ENCODE data around the gene TAF11. TPM values are rescaled to one million over a fixed set of nuclear protein-coding genes. Genes with fewer than 3 reads are reported as not detected.
"Not testable (repeated sequence)": the region's sequence is repeated elsewhere in the genome, so short reads cannot be mapped to it uniquely, and the experiment has no call there.

The TAF11 gene, protein sequence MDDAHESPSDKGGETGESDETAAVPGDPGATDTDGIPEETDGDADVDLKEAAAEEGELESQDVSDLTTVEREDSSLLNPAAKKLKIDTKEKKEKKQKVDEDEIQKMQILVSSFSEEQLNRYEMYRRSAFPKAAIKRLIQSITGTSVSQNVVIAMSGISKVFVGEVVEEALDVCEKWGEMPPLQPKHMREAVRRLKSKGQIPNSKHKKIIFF
- total RNA-seq, result 10 to 100 TPM; 27.3 to 28.5 TPM

DNA sequence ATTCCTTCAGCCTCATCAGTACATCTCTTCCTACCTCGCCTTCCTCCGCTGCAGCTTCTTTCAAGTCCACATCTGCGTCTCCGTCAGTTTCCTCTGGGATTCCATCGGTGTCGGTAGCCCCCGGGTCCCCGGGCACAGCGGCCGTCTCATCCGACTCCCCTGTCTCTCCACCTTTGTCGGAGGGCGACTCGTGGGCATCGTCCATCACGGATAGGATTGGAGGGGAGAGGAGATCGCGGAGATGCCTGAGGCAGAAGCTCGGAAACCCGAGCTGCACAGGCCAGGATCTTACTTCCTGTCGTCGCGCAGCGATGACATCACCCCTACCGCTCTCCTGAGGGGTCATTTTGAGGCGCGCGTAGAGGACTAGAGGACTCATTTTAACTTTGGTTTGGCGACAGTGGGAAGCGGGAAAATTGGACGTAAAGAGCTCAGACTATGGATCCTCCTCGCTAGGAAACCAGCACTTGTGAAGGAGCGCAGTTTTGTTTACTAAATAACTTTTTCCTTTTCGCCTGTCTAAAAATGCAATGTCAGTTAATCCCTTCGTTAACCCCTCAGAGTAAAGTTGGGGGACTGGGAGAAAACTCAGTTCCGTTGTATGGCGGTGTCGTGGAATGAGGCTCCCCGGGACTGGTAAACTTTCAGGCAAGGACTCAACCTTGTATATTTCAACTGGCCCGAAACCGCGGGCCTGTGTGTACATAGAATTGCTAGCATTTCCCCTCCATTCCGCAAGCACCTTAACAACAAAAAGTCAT, at the start of gene TAF11:
Gene TAF11 (minus strand): TSS at position 290 of the 761 bp plus-strand sequence. CDS start 85 bp downstream, at position 205.
- H3K27me3 Mint-ChIP-seq (ENCODE audit: low read depth), result no peaks in the 10 kb centered on the region
- H3K27ac Mint-ChIP-seq, result peak within 1 kb of the TSS; percentile 96
- intact Hi-C loops (cut with micrococcal nuclease), result loop anchor here (1.0 kb wide), 3 partner anchors 24 to 131 kb away; partner anchors contain the start of genes BLTP3A and SNRPC
- peaks cover 52% of the 10 kb centered on the region for H3K4me1 Mint-ChIP-seq (ENCODE audit: low read depth)
- CTCF ChIA-PET, result interaction anchor here (0.6 to 1.8 kb wide), 8 partner anchors 14 to 252 kb away, joined by 3 to 6 read pairs (median 4); partner anchors contain the start of gene BLTP3A
- peak; percentile 97 for DNase-seq
- H3K36me3 Mint-ChIP-seq (ENCODE audit: low read depth), result peaks cover 13% of the 10 kb centered on the region
- H3K9me3 Mint-ChIP-seq, result no peaks in the 10 kb centered on the region
- H3K4me3 Mint-ChIP-seq, result peak within 1 kb of the TSS; percentile 99

DNA sequence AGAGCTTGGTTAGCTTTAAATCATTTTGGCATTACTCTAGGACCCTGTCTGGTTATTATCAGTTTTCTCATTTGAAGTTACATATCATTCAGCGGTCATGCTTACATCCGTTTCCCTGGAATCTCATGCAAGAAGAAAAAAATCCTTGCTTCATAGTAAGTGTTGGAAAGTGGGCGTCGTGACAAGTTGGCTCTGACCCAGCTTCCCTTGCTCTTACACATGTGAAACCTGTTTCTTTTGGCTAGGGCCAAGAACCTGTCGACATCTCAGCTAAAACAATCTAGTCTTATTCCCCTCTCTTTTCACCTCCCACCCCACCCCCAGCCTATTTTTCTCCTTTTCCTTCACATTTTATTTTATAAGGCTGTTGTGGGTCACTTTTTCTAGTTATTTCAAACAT, 46.7 kb upstream of the TAF11 start:
- CTCF ChIA-PET, result interaction anchor here (0.8 kb wide), 1 partner anchor 105 kb away, joined by 5 read pairs; no protein-coding TSS in a partner anchor
- H3K36me3 Mint-ChIP-seq (ENCODE audit: low read depth), result no peaks in the 10 kb centered on the region
- H3K27ac Mint-ChIP-seq, result no peak overlapping the region
- H3K4me3 Mint-ChIP-seq, result no peak overlapping the region
- H3K4me1 Mint-ChIP-seq (ENCODE audit: low read depth), result no peaks in the 10 kb centered on the region
- no peak for DNase-seq
- no peaks in the 10 kb centered on the region for H3K27me3 Mint-ChIP-seq (ENCODE audit: low read depth)
- intact Hi-C loops (cut with micrococcal nuclease), result no loop called here
- H3K9me3 Mint-ChIP-seq, result no peaks in the 10 kb centered on the region

DNA sequence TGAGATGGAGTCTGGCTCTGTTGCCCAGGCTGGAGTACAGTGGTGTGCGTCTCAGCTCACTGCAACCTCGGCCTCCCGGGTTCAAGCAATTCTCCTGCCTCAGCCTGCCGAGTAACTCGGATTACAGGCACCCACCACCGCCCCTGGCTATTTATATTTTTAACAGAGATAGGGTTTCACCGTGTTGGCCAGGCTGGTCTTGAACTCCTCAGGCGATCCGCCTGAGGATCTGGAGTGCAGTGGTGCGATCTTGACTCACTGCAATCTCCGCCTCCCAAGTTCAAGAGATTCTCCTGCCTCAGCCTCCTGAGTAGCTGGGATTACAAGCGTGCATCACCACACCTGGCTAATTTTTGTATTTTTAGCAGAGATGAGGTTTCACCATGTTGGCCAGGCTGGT, 44.4 kb upstream of the TAF11 start:
- H3K4me3 Mint-ChIP-seq; DNase-seq; H3K27me3 Mint-ChIP-seq (ENCODE audit: low read depth); H3K9me3 Mint-ChIP-seq; CTCF ChIA-PET; H3K27ac Mint-ChIP-seq; H3K36me3 Mint-ChIP-seq (ENCODE audit: low read depth); intact Hi-C loops (cut with micrococcal nuclease); H3K4me1 Mint-ChIP-seq (ENCODE audit: low read depth): not testable (repeated sequence)

- Mint-ChIP-seq H3K4me3 (no peak overlapping the region), H3K27me3 (ENCODE audit: low read depth) (no peaks in the 10 kb centered on the region), H3K27ac (no peak overlapping the region), H3K4me1 (ENCODE audit: low read depth) (no peaks in the 10 kb centered on the region), H3K9me3 (no peaks in the 10 kb centered on the region), H3K36me3 (ENCODE audit: low read depth) (no peaks in the 10 kb centered on the region)
- no peak for DNase-seq
- intact Hi-C loops (cut with micrococcal nuclease), result no loop called here
- CTCF ChIA-PET, result interaction anchor here (0.6 kb wide), 1 partner anchor 9 kb away, joined by 3 read pairs; no protein-coding TSS in a partner anchor
These were observed 42.4 kb upstream of the TAF11 start for GRCh38 chr6:34930221-34930620.

DNA sequence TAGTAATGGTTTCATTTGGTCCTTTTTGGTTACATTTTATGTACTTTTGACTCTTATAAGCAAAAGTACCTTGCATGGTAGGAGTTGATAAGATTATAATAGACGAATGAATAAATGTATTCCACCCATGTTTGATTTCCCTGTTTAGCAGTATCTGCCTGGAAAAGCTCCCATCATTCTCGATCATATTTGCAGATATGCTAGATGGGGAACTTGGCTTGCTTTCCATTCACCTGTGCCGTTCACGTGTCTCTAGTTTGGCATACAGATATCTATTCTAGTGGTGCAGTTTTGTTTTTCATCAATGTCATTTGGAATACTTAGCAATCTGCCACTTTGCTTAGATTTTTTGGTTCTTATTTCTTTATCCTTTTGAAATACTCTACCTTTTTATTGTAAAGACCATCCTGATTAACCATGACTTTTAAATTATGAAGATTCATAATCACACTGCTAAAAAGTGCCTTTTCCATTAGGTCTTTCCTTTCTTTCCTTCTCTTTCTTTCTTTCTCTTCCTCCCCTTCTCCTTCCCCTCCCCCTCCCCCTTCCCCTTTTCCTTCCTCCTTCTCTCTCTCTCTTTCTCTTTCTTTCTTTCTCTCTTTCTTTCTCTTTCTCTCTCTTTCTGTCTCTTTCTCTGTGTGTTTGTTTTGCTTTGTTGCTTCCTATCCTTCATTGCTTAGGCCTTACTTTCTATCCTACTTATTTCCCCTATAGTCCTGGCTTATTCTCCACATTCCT, 41.6 kb upstream of the TAF11 start:
- H3K4me3 Mint-ChIP-seq, result no peak overlapping the region
- no peak overlapping the region for H3K27ac Mint-ChIP-seq
- no peaks in the 10 kb centered on the region for H3K27me3 Mint-ChIP-seq (ENCODE audit: low read depth)
- H3K4me1 Mint-ChIP-seq (ENCODE audit: low read depth), result no peaks in the 10 kb centered on the region
- no peak for DNase-seq
- CTCF ChIA-PET, result no interaction called here
- no peaks in the 10 kb centered on the region for H3K36me3 Mint-ChIP-seq (ENCODE audit: low read depth)
- intact Hi-C loops (cut with micrococcal nuclease), result no loop called here
- H3K9me3 Mint-ChIP-seq, result no peaks in the 10 kb centered on the region

DNA sequence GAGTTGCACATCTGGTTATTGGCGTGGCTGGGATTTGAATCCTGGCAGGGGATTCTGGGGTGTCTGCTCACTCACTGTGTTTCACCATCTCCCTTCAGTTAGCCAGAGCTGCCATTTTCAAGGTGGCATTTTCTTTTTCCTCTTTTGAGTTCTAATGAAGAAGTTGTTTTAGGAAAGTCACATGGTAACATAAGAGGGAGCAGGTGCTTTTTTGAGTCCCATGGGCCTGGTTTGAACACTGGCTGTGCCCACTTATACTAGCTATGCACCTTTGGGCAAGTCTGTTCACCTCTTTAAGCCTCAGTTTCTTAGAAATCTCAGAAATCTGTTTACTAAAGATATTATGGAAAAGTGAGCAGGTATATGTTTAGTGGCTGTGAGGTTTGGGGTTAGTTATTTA, 40.9 kb upstream of the TAF11 start:
- CTCF ChIA-PET, result no interaction called here

DNA sequence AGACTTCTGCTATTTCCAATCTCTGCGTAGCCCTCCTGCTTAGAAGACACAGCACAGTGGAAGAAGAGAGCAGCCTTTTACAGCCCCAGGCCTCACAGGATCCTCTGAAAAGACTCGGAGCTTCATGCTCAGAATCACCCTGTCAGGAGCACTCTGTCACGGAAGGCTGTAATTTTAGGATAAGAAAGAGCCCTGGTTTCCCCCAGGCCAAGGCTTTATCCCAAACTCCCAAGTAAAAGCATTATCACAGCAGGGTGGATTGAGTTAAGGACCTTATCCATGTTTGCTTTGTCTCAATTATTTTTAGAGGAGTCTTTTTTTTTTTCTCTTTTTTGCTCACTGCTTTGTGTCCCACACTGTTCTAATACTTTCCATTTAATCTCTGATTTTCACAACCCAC, 40.4 kb upstream of the TAF11 start:
- no peak overlapping the region for H3K27ac Mint-ChIP-seq
- no peaks in the 10 kb centered on the region for H3K4me1 Mint-ChIP-seq (ENCODE audit: low read depth)
- no peak for DNase-seq
- no peak overlapping the region for H3K4me3 Mint-ChIP-seq
- CTCF ChIA-PET, result no interaction called here
- intact Hi-C loops (cut with micrococcal nuclease), result no loop called here
- no peaks in the 10 kb centered on the region for H3K36me3 Mint-ChIP-seq (ENCODE audit: low read depth)
- no peaks in the 10 kb centered on the region for H3K9me3 Mint-ChIP-seq
- H3K27me3 Mint-ChIP-seq (ENCODE audit: low read depth), result no peaks in the 10 kb centered on the region

More for the DNA sequence above, 40.9 kb upstream of the TAF11 start:
- Mint-ChIP-seq H3K36me3 (ENCODE audit: low read depth) (no peaks in the 10 kb centered on the region), H3K4me1 (ENCODE audit: low read depth) (no peaks in the 10 kb centered on the region), H3K27me3 (ENCODE audit: low read depth) (no peaks in the 10 kb centered on the region), H3K9me3 (no peaks in the 10 kb centered on the region), H3K4me3 (no peak overlapping the region), H3K27ac (no peak overlapping the region)
- intact Hi-C loops (cut with micrococcal nuclease), result no loop called here
- no peak for DNase-seq

GRCh38 chr6:34926655-34927054, 38.8 kb upstream of the TAF11 start:
- no peaks in the 10 kb centered on the region for H3K9me3 Mint-ChIP-seq
- no peak overlapping the region for H3K4me3 Mint-ChIP-seq
- no peak for DNase-seq
- H3K27me3 Mint-ChIP-seq (ENCODE audit: low read depth), result no peaks in the 10 kb centered on the region
- H3K27ac Mint-ChIP-seq, result no peak overlapping the region
- CTCF ChIA-PET, result no interaction called here
- intact Hi-C loops (cut with micrococcal nuclease), result no loop called here
- no peaks in the 10 kb centered on the region for H3K36me3 Mint-ChIP-seq (ENCODE audit: low read depth)
- peaks cover 3% of the 10 kb centered on the region for H3K4me1 Mint-ChIP-seq (ENCODE audit: low read depth)

DNA sequence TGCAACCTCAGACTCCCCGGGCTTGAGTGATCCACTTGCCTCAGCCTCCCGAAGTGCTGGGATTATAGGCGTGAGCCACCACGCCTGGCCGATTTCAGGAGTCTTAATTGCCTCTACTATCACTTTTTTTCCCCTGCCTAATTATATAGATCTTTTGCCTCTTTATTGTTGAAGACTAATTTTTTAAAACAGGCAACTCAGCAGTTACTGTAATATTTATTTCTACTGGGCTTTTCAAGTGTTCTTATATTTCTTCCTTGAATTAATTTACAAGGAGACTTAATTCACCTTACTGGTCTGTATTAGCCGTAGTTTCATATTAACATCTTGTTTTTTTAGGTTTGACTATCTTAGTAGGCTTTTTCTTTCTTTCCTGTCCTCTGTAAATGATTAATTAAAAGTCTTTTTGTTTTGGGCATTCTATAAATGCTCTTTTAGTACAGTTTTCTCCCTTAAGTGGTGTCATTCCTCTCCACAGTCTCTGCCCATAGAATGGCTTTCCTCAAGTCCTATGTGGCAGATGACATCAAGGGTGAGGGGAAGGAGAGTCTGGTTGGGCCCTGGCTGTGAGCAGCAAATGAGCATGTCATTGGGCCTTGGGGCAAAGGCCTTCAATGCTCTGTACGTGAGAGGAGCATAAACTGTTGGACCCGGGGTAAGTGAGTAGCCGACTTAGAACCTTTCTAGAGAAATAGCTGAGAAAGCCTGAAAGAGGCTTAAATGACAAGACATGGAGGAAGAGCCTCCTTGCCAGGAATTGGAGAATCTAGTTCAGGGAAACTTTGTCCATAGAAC, 37.2 kb upstream of the TAF11 start:
- Mint-ChIP-seq H3K4me1 (ENCODE audit: low read depth) (peaks cover 3% of the 10 kb centered on the region), H3K4me3 (no peak overlapping the region), H3K9me3 (no peaks in the 10 kb centered on the region), H3K36me3 (ENCODE audit: low read depth) (no peaks in the 10 kb centered on the region), H3K27me3 (ENCODE audit: low read depth) (no peaks in the 10 kb centered on the region), H3K27ac (no peak overlapping the region)
- CTCF ChIA-PET, result interaction anchor here (0.8 kb wide), 1 partner anchor 24 kb away, joined by 3 read pairs; no protein-coding TSS in a partner anchor
- DNase-seq, result no peak
- intact Hi-C loops (cut with micrococcal nuclease), result no loop called here

- DNase-seq, result no peak
- Mint-ChIP-seq H3K36me3 (ENCODE audit: low read depth) (no peaks in the 10 kb centered on the region), H3K9me3 (no peaks in the 10 kb centered on the region), H3K27ac (no peak overlapping the region), H3K27me3 (ENCODE audit: low read depth) (no peaks in the 10 kb centered on the region), H3K4me3 (no peak overlapping the region), H3K4me1 (ENCODE audit: low read depth) (peaks cover 5% of the 10 kb centered on the region)
- CTCF ChIA-PET, result interaction anchor here (0.5 kb wide), 1 partner anchor 53 kb away, joined by 4 read pairs; no protein-coding TSS in a partner anchor
- intact Hi-C loops (cut with micrococcal nuclease), result no loop called here
These were observed 34.4 kb upstream of the TAF11 start for GRCh38 chr6:34922177-34922663.

DNA sequence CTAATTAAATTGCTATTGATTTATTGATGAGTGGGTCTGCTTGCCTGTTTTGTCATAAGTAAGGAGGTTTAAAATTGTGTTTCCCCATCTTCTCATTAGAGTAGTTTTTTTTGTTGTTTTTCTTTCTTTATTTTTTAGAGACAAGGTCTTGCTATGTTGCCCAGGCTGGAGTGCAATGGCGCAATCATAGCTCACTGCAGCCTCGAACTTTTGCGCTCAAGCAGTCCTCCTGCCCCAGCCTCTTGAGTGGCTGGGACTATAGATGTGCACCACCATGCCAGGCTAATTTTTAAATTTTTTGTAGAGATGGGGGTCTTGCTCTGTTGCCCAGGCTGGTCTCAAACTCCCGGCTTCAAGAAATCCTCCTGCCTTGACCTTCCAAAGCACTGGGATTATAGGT, 32.3 kb upstream of the TAF11 start:
- H3K4me3 Mint-ChIP-seq, result no peak overlapping the region

GRCh38 chr6:34919651-34920050, 31.8 kb upstream of the TAF11 start:
- no peak overlapping the region for H3K4me3 Mint-ChIP-seq
- no peaks in the 10 kb centered on the region for H3K9me3 Mint-ChIP-seq
- CTCF ChIA-PET, result no interaction called here
- DNase-seq, result no peak
- no peaks in the 10 kb centered on the region for H3K36me3 Mint-ChIP-seq (ENCODE audit: low read depth)
- no peaks in the 10 kb centered on the region for H3K27me3 Mint-ChIP-seq (ENCODE audit: low read depth)
- no peak overlapping the region for H3K27ac Mint-ChIP-seq
- intact Hi-C loops (cut with micrococcal nuclease), result no loop called here
- peaks cover 5% of the 10 kb centered on the region for H3K4me1 Mint-ChIP-seq (ENCODE audit: low read depth)

More for the DNA sequence above, 32.3 kb upstream of the TAF11 start:
- Mint-ChIP-seq H3K9me3 (no peaks in the 10 kb centered on the region), H3K4me1 (ENCODE audit: low read depth) (peaks cover 5% of the 10 kb centered on the region), H3K27ac (no peak overlapping the region), H3K36me3 (ENCODE audit: low read depth) (no peaks in the 10 kb centered on the region), H3K27me3 (ENCODE audit: low read depth) (no peaks in the 10 kb centered on the region)
- intact Hi-C loops (cut with micrococcal nuclease), result no loop called here
- no peak for DNase-seq
- CTCF ChIA-PET, result no interaction called here

Measured in activated naive CD4-positive, alpha-beta T cell treated with anti-CD3 and anti-CD28 coated beads for 36 hours (primary cell).